Caki2 (cell line): ENCODE measurements around the gene OVOL2. TPM values are rescaled to one million over a fixed set of nuclear protein-coding genes. Genes with fewer than 3 reads are reported as not detected.
"Not testable (repeated sequence)": the region's sequence is repeated elsewhere in the genome, so short reads cannot be mapped to it uniquely, and the experiment has no call there.

Experiments used
- DNase-seq: peaks from one replicate; pipeline ENCODE4 v3.0.0-alpha.2; 2015; ENCODE audit warnings: low read depth
- in situ Hi-C: cut with HindIII; loops from 2 replicates; pipeline ENCODE4 v1.10.0; 2016; ENCODE audit warnings: low sequenced_read_pairs, low pct_unique_long_range_greater_than_20kb, mixed read lengths
- total RNA-seq: library from RNA; depleted of rRNA; stranded (reverse); fragments of >200 nt; shearing (Covaris generic); gene quantifications from 2 replicates; pipeline ENCODE4 v1.2.3, GENCODE V29; 2014; ENCODE audit warnings: low replicate concordance

The OVOL2 gene
- total RNA-seq, 1 experiment from 2014 or later = 1.8 TPM

DNA sequence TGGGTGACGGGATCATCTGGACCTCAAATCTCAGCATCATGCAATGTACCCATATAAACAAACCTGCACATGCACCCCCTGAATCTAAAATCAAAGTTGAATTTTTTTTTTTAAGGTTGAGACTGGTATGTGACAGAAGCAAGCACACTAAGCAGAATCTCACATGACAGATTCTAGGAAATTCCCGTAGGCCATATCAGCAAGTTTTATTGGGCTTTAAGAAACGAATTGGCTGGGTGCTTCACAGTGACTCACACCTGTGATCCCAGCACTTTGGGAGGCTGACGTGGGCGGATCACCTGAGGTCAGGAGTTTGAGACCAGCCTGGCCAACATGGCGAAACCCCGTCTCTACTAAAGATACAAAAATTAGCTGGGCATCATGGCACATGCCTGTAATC lies 30.7 kb downstream of the OVOL2 start:
- in situ Hi-C loops, DNase-seq: not testable (repeated sequence)

DNA sequence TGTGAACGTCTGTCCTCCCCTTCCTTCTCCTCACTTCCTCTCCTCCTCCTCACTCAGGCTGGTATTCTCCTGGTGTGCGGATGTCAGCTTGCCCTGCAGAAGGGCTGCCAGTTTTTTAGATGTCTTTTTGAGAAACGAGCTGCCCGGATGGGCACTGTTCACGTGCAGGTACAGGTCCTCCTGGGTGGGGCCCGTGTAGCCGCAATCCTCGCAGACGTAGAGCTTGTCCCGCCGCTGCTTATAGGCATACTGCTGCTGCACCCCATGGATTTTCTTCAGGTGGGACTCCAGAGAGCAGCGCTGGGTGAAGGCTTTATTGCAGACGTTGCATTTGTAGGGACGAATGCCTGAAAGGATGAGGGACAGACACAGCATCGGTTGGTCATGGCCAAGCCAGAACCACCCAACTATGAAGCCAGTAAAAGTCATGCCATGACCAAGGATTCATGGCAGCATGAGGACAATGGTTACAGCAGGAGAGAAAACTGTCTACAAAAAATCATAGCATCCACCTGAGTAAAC lies 33.0 kb downstream of the OVOL2 start:
- in situ Hi-C loops = no loop called here
- DNase-seq = no peak

DNA sequence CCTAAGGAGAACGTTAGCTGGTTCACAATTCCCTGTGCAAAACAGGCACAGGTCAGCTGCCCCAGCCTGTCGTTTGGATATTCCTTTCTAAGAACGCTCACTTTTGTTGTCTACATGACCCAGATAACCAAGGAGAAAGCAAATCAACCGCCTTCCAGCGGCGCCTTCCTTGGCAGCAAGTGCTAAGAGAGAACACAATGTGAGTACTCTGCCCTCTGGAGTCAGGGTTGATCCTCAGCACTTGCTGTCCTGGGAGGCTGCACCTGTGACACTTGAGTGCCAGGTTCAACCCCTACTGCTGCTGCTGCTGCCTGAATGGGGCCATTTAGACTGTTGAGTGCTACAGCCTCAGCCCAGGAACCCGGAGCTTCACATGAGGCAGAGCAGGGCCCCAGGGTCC lies 36.8 kb downstream of the OVOL2 start:
- in situ Hi-C loops = no loop called here

DNA sequence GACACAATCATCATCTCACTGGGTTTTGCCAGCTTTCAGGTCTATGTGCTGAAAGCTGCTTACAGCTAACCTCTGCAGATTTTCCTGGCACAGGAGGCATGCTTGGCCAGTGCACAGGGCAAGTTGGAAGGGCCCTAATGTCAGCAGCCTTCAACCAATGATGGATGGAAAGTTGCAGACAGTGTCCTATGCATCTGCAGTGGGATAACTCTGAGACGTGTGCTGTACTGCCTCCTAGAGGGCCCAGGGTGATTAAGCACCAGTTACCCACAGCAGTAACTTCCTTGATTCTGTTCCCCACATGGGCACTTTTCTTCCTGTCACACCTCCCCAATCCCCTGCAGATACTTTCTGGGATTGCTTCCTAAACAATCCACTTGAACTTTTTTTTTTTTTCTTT lies 38.6 kb downstream of the OVOL2 start:
- no peak for DNase-seq
- in situ Hi-C loops = no loop called here

More for the DNA sequence above, 36.8 kb downstream of the OVOL2 start:
- no peak for DNase-seq

DNA sequence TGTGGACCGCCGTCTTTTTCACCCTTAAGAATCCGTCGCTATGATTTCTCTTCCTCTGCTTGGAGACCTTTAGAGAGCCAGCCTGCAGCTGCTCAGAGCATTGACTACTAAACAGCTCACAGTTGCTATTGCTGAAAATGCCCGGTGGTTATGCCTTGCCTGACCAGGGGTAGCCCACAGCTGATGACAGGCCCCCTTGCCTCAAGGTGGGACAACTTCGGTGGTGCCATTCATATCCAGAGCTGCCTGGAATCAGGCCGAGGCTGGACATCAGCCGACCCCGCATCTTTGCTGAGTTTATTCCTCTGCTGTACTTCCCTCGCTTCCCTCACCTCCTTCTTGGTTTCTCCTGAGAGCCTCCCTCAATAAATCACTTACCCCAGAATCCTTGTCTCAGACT lies 39.6 kb downstream of the OVOL2 start:
- no peak for DNase-seq
- in situ Hi-C loops = no loop called here

DNA sequence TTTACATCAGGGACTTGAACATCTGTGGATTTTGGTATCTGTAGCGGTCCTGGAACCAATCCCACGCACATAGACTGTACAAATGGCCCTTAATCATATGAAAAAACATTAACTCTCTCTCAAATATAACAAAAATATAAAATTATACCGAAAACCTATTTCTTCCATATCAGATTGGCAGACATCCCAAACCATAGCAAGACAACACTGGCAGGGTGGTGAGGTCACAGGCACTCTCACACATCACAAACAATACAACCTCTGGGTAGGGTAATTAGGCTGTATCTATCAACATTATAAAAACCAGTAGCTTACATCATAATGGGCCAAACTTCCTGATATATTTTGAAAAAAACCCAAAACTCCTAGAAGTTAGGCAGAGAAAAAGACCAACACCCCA lies 40.9 kb downstream of the OVOL2 start:
- DNase-seq = no peak
- in situ Hi-C loops = no loop called here

DNA sequence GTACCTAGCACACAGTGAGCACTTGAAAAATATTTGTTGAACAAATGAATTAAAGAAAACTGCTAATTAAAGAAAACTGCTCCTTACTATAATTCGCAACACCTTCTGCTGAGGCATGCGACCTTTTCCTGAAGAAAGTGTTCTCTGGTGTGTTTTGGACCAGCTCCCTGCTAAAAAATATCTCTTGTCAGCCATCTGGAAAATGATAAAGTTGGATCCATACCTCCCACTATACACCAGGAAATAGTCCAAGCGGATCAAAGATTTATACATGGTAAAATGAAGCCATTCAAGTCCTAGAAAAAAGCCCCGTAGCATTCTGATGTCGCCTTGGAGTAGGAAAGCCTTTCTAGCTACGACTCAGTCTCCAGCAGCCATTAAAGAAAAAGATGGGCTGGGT lies 43.3 kb downstream of the OVOL2 start:
- DNase-seq = no peak
- in situ Hi-C loops = no loop called here

DNA sequence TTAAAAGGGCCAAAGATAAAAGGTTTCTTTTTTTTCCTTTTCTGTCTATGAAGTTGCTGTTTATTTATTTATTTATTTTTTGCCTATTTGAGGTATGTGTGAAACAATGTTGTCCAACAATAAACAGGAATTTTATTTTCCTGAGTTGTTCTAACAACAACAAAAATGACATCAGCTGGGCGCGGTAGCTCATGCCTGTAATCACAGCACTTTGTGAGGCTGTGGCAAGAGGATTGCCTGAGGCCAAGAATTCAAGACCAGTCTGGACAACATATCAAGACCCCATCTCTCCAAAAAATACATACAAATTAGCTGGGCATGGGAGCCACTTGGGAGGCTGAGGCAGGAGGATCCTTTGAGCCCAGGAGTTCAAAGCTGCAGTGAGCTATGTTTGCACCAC lies 44.8 kb downstream of the OVOL2 start:
- DNase-seq = no peak
- in situ Hi-C loops = no loop called here

DNA sequence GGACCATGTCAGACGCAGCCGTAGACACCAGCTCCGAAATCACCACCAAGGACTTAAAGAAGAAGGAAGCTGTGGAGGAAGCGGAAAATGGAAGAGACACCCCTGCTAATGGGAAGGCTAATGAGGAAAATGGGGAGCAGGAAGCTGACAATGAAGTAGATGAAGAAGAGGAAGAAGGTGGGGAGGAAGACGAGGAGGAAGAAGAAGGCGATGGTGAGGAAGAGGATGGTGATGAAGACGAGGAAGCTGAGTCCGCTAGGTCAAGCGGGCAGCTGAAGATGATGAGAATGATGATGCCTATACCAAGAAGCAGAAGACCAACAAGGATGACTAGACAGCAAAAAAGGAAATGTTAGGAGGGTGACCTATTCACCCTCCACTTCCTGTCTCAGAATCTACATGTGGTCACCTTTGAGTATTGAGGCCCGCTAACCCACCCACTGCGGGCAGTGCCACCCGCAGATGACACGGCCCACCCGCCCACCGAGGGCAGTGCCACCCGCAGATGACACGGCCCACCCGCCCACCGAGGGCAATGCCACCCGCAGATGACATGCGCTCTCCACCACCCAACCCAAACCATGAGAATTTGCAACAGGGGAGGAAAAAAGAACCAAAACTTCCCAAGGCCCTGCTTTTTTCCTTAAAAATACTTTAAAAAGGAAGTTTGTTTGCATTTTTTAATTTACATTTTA lies 45.6 kb downstream of the OVOL2 start:
- DNase-seq = no peak
- in situ Hi-C loops = no loop called here

DNA sequence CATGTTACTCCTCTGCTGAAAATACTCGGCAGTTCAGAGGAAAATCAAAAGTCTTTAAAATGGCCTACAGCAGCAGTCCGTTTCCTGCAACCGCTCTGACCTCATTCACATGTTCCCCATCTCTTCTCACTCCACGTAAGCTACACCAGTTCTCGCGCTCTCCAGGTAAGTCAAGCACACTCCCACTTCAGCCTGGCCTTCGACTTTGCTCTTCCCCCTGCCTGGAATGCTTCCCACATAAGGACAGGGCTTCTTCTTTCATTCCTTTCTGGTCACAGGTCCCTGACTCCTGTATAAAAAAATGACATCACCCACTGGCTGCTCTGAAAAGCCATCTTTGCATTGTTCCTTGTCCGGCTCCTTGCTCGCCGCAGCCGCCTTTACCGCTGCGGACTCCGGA lies 46.2 kb downstream of the OVOL2 start:
- no peak for DNase-seq
- in situ Hi-C loops = no loop called here

DNA sequence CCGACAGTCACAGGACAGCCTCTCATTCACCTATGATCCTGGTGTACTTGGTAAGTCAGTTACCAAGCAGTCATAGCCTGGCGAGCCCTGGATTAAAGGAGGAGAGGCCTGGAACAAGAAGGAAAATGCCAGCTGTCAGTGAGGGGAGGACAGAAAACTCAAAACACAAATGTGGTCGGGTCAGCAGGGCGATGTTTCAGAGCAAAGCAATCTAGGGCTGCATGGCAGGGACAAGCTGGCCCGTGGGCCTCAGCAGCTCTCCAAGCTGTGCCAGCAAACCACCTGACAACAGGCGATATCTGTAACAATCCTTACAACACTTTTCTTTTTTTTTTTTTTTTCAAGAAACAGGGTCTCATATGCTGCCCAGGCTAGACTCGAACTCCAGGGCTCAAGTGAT lies 48.6 kb downstream of the OVOL2 start:
- in situ Hi-C loops = no loop called here
- DNase-seq = no peak

DNA sequence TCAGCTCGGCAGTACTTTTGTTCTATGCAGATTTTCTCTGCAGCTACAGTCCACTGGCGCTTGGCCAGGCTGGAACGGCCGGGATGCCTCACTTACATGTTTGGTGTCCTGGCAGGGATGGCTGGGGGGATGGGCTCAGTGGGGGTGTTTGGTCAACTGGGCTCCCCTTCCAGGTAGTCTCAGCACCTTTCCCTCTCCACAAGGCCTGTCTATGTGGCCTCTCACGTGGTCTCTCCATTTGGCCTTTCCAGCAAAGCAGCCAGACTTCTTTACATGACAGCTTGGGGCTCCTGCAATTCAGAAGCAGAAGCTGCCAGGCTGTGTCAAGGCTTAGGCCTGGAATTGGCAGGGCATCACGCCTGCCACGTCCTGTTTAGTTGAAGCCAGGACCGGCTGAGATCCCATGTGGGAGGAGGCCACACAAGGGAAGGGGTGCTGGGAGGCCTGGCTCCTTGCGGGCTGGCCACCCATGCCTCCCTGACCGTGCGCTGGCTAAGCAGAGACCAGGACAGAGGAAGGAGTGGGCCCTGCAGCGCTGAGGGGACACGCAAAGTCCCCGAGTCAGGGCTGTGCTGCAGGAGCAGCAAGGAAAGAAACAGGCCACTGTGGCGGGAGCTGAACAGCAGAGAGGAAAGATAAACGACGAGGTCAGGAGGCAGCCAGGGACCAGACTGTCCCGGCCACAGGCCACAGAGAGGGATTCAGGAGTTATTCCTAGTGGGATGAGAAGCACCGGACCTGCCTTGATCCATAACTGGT lies 50.0 kb downstream of the OVOL2 start:
- no peak for DNase-seq
- in situ Hi-C loops = no loop called here

DNA sequence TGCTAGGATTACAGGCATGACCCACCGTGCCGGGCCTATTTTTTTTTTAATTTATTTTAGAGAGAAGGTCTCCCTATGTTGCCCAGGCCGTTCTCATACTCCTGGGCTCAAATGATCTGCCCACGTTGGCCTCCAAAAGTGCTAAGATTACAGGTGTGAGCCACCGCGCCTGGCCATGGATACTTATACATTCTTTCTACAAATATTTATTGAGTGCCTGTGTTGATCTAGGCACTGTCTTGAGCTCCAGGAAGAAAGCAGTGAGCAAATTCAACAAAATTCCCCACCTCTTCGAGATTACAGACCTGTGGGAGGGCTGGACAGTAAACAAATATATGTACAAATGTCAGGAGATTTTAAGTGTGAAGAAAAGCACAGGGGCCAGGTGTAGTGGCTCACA lies 51.0 kb downstream of the OVOL2 start:
- in situ Hi-C loops = no loop called here

DNA sequence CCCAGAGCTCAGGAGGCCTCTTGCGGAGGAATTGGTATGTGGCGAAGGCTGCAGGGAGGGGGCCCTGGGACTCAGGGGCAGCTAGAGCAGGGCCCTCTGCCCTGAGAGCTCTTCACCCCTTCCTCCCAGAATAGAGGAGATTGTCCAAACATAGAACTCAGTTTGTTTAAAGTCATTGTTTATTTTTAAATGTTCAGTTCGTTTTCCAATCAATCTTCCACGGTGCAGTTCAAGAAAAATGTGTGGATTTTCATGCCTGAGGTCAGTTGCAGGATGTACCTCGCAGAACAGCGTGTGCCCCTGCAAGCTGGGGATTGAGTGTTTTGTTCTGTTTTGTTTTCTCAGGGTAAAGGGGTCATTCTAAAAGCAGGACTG lies 51.7 kb downstream of the OVOL2 start:
- peak; percentile 16 for DNase-seq
- in situ Hi-C loops = no loop called here

More for the DNA sequence above, 51.0 kb downstream of the OVOL2 start:
- no peak for DNase-seq

DNA sequence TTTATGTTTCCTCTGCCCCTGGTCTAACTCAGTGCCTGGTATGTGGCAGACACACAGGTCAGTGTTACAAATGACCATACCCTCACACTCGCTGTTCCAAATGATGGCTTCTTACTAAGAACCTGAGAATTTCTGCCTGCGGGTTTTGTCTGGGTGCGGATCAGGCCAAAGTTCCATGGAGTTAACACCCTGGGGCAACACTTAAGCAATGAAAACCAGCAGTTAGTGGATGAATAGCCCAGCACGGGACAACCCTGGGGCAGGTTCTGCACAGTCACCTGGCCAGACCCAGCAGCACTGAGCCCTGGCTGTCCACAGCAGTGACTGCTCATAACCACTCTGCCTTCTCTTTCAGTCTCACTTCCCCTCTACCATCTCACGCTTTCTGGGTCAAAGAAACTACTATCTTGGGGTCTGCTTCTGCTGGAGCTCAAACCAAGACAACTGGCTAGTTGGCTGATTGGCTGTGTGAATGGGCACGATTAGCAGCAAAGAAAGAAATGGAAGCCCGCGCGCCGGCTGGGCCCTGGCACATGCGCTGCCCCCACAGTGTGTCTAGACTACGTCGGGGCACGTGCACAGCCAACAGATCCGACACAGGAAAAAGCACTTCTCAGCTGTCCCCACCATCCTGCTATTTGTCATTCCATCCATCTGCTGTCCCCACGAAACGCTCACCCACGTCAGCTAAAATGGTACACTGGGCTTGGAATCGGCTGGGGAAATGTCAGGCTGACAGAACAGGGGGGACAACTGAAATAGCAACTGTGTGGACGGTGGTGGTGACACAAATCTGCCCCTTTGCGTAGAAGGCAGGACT lies 52.3 kb downstream of the OVOL2 start:
- in situ Hi-C loops = no loop called here
- peak; percentile 62 for DNase-seq

DNA sequence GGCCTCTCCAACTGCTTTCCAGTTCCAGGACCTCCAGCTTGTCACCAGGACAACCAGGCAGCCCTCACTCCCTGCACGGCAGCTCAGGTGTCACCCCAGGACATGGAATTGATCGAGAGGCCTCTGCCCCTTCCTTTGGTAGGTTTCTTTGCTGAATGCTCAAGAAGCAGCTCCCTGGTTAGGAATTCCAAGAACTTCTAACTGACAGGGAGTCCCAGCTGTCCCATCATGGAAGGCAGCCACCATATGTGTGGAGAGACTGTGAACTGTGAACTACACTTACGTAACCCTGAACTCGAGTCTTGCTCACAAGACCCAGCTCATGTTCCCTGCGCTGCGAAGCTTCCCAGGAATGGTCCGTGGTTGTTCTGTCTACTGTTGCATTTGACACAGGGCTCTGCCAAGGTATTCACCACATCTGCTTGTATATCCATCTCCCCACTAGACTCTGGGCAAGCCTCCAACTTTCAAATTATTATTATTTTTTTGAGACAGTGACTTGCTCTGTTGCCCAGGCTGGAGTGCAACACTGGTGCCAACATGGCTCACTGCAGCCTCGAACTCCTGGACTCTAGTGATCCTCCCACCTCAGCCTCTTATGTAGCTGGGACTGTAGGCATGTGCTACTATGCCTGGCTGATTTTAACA lies 53.2 kb downstream of the OVOL2 start:
- in situ Hi-C loops = no loop called here
- DNase-seq = no peak

DNA sequence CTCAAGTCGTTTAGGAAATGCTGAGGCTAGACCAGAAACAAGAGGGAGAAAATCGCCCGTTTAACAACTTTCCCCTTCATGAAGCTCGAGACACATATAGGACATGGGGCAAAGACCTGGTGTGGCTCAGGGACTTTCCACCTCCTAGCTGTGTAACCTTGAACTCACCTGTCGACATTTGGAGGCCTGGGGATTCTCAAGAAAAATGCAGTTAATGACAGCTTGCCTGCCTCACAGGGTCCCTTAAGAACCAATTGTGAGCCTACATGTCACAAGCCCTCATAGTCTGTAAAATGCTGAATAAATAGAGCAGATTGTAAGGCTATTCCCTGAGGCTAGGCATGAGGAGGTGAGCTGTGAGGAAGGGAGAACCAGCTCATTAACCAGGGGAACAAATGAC lies 53.8 kb downstream of the OVOL2 start:
- in situ Hi-C loops = no loop called here
- DNase-seq = no peak

DNA sequence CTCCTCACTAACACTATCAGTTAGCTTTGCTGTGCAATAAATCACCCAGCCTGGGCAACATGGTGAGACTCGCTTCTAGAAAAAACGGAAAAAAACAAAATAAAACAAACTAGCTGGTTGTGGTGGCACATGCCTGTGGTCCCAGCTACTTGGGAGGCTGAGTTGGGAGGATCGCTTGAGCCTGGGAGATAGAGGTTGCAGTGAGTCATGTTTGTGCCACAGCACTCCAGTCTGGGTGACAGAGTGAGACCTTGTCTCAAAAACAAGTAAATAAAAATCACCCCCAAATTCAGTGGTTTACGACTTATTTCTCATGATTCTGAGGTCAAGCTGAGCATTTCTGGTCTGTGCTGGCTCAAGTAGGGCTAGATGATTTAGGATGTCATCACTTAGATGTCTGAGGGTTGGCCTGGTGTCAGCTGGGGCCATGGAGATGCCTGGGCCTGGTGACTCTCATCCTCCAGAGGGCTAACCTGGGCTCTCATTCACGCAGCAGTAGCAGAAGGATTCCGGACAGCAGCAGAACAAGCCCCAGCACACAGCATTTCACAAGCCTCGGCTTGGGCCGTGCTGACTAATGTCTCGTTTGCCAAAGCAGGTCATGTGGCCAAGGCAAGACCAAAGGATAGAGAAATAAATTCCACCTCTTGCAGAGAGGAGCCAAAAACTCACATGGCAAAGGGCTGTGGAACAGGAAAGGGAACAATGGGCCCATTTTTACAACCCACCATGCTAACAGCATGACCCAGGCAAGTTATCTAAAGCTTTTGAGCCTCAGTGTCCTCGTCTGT lies 56.4 kb downstream of the OVOL2 start:
- in situ Hi-C loops = no loop called here

More for the DNA sequence above, 56.4 kb downstream of the OVOL2 start:
- DNase-seq = no peak
